IPS DF 4.7 (cell line): ENCODE data around the gene SETD6.
"Not testable (repeated sequence)": the region's sequence is repeated elsewhere in the genome, so short reads cannot be mapped to it uniquely, and the experiment has no call there.

ENCODE experiments used
- DNase-seq: peaks from one replicate; pipeline ENCODE4 v3.0.0-alpha.2; 2013; ENCODE audit warnings: low spot score; ENCODE audit errors: extremely low read depth

Gene SETD6

DNA sequence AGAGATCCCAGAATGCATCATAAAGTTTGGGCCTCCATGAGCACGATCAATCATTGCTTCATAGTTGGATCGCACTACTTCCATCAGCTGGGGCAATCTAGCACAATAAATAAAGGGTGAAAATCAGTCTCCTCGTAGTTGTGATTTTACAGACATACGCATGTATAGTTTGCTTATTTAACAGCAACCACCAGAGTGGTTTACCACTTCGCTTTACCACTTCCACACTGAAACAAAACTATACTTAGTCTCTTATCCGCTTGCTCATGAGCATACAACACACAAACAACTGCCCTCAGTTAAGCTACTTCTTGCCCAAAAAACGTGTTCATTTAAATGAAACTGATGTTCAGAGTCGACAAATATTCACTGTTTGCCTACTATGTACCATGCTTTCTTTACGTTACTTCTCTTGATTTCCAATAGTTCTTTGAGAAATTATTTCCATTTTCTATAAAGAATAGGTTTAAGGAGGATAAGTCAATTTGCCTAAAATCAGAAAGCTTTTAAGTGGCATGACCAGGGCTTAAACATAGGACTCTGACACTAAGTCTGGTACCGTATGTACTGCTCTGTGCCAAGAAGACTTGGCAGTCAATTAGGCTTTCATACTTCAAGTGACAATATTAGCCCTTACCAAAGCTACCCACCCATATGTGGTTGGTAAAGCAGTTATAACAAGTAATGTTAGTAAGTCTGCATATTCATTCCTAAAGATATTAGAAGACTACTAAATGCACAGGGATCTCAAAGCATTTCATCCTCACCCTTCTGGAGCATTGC lies 22.0 kb downstream of the SETD6 start:
- no peak for DNase-seq

DNA sequence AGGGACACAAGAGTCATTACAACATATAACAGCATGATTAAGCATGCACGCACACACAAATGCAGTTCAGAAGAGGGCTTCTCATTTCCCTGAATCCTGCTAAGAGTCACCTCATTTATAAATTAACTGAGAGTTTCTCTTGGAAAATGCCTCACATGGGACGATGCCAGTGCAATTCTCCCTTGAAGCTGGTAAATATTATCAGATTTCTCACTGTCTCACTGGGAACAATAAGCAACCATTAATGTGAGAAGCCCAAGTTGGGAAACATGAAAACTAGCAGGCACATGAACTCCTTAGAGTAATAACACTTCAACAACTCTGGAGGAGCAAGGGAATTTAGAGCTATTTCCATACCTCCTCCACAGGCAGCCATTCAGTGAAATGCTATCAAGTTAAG lies 26.4 kb downstream of the SETD6 start:
- DNase-seq = no peak

DNA sequence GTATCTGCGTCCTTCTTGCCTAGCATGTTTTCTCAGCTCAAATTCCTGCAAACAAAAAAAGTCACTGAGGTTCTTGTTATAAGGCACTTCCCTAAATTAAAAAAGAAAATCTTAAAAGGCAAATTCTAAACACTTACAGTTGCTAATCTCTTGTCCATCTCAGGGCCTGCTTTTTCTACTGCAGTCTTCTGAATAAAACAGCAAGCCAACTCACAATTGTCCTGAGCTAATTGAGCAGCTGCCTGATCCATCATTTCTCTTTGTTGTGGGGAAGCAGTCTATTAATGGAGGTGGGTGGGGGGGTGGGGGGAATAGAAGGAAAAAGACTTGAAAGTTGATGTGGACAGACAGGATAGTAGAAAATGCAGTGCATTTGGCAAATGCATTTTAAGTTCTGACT lies 27.0 kb downstream of the SETD6 start:
- DNase-seq = no peak

DNA sequence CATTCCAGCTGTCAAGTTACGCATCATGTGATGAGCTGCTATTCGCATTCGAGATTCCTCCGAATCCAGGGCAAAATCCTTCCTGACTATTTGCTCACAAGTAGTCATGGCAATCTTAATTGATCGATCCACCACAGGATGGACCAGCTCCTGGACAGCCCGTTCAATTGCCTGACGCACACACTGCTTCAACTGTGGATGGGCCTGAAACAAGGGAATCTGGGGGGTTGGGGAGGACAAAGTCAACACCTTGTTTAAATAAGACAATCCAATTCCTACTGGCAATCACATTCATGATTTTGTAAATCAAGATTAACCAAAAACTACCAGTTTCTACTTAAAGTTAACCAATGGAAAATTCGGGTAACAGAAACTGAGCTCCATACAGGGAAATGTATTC lies 28.4 kb downstream of the SETD6 start:
- no peak for DNase-seq

DNA sequence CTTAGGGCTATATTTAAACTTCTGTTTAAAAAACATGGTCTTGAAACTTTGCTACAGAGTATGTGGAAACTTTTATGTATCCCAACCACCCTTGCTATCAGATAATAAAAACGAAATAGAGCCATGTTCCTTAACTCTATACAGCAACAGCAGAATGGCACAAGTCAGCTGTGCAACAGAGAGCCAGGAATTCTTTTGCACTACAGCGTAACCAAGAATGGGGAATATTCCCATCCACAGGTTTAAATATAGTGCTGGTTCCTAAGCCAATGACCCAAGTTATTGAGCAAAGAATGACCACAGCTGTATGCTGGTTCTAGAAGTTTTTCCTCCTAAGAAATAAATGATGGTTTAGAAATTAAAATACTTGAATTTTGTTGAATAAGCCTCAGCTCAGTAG lies 33.1 kb downstream of the SETD6 start:
- DNase-seq = no peak

DNA sequence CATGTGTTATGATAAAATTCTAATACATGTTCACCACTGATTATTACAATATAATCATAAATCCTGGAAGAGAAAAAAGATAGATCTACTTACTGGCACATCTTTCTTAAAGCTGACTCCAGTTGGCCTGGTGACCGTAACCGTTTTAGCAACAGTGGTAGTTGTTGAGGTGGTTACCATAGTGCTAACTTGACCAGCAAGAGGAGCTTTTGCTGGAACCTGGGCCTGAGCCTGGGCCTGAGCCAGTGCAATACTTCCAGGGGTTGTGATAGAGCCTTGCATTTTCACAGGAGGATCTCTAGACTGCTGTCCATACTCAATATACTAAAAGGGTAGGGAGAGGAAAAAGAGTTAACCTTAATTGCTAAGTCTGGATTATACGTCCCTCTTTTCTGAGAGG lies 36.2 kb downstream of the SETD6 start:
- no peak for DNase-seq

DNA sequence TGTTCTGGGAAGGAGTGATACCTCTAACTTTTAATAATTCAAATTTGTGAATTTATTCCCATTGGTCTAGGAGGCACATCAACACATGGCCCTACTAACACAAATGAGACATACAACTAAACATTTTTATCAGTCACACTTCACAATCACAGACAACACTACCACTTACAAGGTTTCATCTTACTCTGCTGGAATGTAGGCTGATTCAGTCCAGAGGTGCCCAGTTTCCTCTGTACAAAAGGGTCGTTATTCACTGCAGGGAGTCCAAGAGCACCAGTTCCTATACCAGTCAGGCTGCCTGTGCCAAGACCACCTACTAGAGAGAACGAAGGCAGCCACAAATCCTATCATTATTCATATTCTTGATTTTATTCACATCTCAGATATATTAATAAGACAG lies 41.4 kb downstream of the SETD6 start:
- no peak for DNase-seq

DNA sequence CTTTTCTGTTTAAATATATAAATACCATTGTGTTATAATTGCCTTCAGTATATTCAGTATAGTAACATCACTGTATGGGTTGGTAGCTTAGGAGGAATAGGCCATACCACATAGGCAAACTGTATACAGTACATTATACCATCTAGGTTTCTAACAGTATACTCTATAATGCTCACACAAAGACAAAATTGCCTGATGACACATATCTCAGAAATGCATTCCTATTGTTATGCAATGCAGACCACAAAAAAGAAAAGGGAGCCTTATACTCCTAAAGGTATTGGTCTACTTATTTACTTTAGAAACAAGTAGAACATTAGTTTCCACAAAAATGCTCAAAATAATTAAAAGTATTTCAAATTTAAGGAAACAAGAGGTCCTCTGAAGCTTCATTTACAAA lies 47.9 kb downstream of the SETD6 start:
- no peak for DNase-seq

DNA sequence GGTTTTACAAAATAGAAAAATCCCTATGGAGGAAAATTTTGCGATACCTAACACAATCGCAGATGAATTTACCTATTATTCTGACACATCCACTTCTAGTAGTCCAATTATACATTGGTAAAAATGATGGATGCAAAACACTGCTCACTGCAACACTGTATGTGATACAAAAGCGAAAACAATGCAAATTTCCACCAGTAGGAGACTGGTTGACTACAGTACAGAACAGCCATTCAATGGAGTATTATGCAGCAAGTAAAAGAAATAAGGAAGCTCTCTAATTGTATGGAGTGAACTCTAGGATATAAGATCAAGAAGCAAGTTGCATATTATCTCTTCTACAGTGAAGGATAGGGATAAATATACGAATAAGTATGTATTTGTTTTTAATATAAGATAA lies 48.5 kb downstream of the SETD6 start:
- DNase-seq = no peak

DNA sequence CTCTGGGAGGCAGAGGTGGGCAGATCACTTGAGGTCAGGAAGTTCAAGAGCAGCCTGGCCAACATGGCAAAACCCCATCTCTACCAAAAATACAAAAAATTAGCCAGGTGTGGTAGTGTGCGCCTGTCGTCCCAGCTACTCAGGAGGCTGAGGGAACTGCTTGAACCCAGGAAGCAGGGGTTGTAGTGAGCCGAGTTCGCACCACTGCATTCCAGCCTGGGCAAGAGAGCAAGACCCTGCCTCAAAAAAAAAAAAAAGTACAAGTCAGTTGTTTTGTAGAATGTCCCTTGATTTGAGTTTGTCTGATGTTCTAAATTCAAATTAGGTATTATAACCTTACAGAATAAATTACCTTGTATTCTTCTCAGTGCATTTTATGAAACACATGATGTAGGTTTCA lies 50.4 kb downstream of the SETD6 start:
- DNase-seq = not testable (repeated sequence)
